SK-N-SH treated with all-trans-retinoic acid at 6 μM for 48 hours (cell line): ENCODE results near the gene MICAL1.

ENCODE experiments used
- ATAC-seq: fragments of 200-7000 bp; cut with Tn5 transposase; 3 replicates; pipeline ENCODE4 v1.9.1; 2020; ENCODE audit warnings: mild to moderate bottlenecking, moderate library complexity
- ARNTL ChIP-seq: fragments of 450-650 bp; formaldehyde crosslinking; IDR thresholded peaks from 2 replicates; pipeline ENCODE4 v1.5.0; 2020; ENCODE audit warnings: low read depth, mild to moderate bottlenecking, moderate library complexity, borderline replicate concordance
- ESRRG ChIP-seq: fragments of 250-450 bp; sonication (Bioruptor Pico); IDR thresholded peaks from 2 replicates; pipeline ENCODE4 v1.6.1; 2021; ENCODE audit warnings: mild to moderate bottlenecking
- ISL1 ChIP-seq: fragments of 250-450 bp; sonication (Bioruptor Pico); IDR thresholded peaks from 2 replicates; pipeline ENCODE4 v2.1.2; 2022; ENCODE audit warnings: mild to moderate bottlenecking, moderate library complexity
- OSR1 ChIP-seq: fragments of 250-450 bp; sonication (Bioruptor Pico); IDR thresholded peaks from 2 replicates; pipeline ENCODE4 v1.8.0; 2022; ENCODE audit warnings: moderate library complexity, mild to moderate bottlenecking, inconsistent platforms
- PATZ1 ChIP-seq: fragments of 250-450 bp; sonication (Bioruptor Pico); IDR thresholded peaks from 2 replicates; pipeline ENCODE4 v1.8.0; 2020; ENCODE audit warnings: mild to moderate bottlenecking, moderate library complexity, borderline replicate concordance
- PPARA ChIP-seq: fragments of 250-450 bp; sonication (Bioruptor Pico); IDR thresholded peaks from 2 replicates; pipeline ENCODE4 v1.5.0; 2020; ENCODE audit warnings: mild to moderate bottlenecking, borderline replicate concordance
- SNAI2 ChIP-seq: fragments of 250-450 bp; sonication (Bioruptor Pico); IDR thresholded peaks from 2 replicates; pipeline ENCODE4 v1.5.0; 2020; ENCODE audit warnings: mild to moderate bottlenecking, moderate library complexity
- TCF4 ChIP-seq: fragments of 250-450 bp; sonication (Bioruptor Pico); IDR thresholded peaks from 2 replicates; pipeline ENCODE4 v1.8.0; 2021; ENCODE audit warnings: mild to moderate bottlenecking, moderate library complexity, borderline replicate concordance
- TOX ChIP-seq: fragments of 250-450 bp; sonication (Bioruptor Pico); IDR thresholded peaks from 2 replicates; pipeline ENCODE4 v1.8.0; 2021; ENCODE audit warnings: mild to moderate bottlenecking, moderate library complexity, borderline replicate concordance
- TSHZ2 ChIP-seq: fragments of 250-450 bp; sonication (Bioruptor Pico); IDR thresholded peaks from 2 replicates; pipeline ENCODE4 v1.5.0; 2020; ENCODE audit warnings: mild to moderate bottlenecking, moderate library complexity
- ZC3H10 ChIP-seq: fragments of 250-450 bp; sonication (Bioruptor Pico); IDR thresholded peaks from 2 replicates; pipeline ENCODE4 v1.5.1; 2021; ENCODE audit warnings: mild to moderate bottlenecking, moderate library complexity
- ZFP3 ChIP-seq: fragments of 250-450 bp; sonication (Bioruptor Pico); IDR thresholded peaks from 2 replicates; pipeline ENCODE4 v1.5.0; 2020; ENCODE audit warnings: mild to moderate bottlenecking, moderate library complexity
- ZFP30 ChIP-seq: fragments of 450-650 bp; formaldehyde crosslinking; IDR thresholded peaks from 2 replicates; pipeline ENCODE4 v1.5.0; 2022; ENCODE audit warnings: mild to moderate bottlenecking, moderate library complexity
- ZNF70 ChIP-seq: fragments of 450-650 bp; formaldehyde crosslinking; IDR thresholded peaks from 2 replicates; pipeline ENCODE4 v1.5.0; 2020; ENCODE audit warnings: mild to moderate bottlenecking, moderate library complexity
- ZNF8 ChIP-seq: fragments of 450-650 bp; formaldehyde crosslinking; IDR thresholded peaks from 2 replicates; pipeline ENCODE4 v1.5.0; 2020; ENCODE audit warnings: mild to moderate bottlenecking, moderate library complexity
- TF ChIP-seq, protein P1 (sequence below): fragments of 250-450 bp; sonication (Bioruptor Pico); IDR thresholded peaks from 2 replicates; pipeline ENCODE4 v1.5.1; 2021; ENCODE audit warnings: mild to moderate bottlenecking, moderate library complexity
- TF ChIP-seq, protein P2 (sequence below): fragments of 250-450 bp; sonication (Bioruptor Pico); IDR thresholded peaks from 2 replicates; pipeline ENCODE4 v1.8.0; 2021; ENCODE audit warnings: low read depth, mild to moderate bottlenecking, moderate library complexity, borderline replicate concordance

The MICAL1 gene

GRCh38 chr6:109498936-109499335, 43.4 kb upstream of the MICAL1 start (continued):
- TF ChIP-seq TSHZ2 = no peak

DNA sequence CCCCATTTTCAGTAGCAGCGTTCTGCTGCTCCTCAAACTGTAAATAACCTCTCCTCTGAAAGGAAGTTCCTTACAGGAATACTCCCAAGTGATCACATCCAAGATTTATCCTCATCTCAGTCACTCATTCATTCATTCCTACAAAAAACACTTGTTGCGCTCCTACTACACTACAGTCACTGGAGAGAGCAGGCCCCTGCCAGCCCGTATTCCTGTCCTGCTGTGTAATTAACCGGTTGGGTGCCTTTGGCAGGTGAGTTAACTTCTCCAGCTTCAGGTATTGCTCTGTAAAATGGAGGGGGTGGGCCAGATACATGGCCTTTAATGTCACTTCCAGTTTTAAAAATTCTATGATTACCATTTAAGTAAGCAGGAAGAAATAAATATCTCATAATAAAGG, 42.5 kb upstream of the MICAL1 start:
- ATAC-seq = no peak
- TF ChIP-seq ZFP3 (CRISPR knock-in tag) (no peak), PPARA (CRISPR knock-in tag) (no peak), ARNTL (CRISPR knock-in tag) (no peak), SNAI2 (CRISPR knock-in tag) (no peak), PATZ1 (no peak), ISL1 (no peak), TOX (CRISPR knock-in tag) (no peak), ZC3H10 (CRISPR knock-in tag) (no peak), ESRRG (CRISPR knock-in tag) (no peak), OSR1 (CRISPR knock-in tag) (no peak)

- peak; percentile 61 for ATAC-seq
- TF ChIP-seq, protein P1, sequence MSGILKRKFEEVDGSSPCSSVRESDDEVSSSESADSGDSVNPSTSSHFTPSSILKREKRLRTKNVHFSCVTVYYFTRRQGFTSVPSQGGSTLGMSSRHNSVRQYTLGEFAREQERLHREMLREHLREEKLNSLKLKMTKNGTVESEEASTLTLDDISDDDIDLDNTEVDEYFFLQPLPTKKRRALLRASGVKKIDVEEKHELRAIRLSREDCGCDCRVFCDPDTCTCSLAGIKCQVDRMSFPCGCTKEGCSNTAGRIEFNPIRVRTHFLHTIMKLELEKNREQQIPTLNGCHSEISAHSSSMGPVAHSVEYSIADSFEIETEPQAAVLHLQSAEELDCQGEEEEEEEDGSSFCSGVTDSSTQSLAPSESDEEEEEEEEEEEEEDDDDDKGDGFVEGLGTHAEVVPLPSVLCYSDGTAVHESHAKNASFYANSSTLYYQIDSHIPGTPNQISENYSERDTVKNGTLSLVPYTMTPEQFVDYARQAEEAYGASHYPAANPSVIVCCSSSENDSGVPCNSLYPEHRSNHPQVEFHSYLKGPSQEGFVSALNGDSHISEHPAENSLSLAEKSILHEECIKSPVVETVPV (CRISPR knock-in tag) = no peak
- no peak for TF ChIP-seq ZFP3 (CRISPR knock-in tag)
- no peak for TF ChIP-seq TCF4
- no peak for TF ChIP-seq PPARA (CRISPR knock-in tag)
- no peak for TF ChIP-seq ARNTL (CRISPR knock-in tag)
- TF ChIP-seq ZNF8 (CRISPR knock-in tag) = no peak
- no peak for TF ChIP-seq ISL1
- TF ChIP-seq TSHZ2 = no peak
- TF ChIP-seq SNAI2 (CRISPR knock-in tag) = no peak
- no peak for TF ChIP-seq ZNF70
- no peak for TF ChIP-seq ESRRG (CRISPR knock-in tag)
- TF ChIP-seq, protein P2, sequence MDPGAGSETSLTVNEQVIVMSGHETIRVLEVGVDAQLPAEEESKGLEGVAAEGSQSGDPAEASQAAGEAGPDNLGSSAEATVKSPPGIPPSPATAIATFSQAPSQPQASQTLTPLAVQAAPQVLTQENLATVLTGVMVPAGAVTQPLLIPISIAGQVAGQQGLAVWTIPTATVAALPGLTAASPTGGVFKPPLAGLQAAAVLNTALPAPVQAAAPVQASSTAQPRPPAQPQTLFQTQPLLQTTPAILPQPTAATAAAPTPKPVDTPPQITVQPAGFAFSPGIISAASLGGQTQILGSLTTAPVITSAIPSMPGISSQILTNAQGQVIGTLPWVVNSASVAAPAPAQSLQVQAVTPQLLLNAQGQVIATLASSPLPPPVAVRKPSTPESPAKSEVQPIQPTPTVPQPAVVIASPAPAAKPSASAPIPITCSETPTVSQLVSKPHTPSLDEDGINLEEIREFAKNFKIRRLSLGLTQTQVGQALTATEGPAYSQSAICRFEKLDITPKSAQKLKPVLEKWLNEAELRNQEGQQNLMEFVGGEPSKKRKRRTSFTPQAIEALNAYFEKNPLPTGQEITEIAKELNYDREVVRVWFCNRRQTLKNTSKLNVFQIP (CRISPR knock-in tag) = no peak
- no peak for TF ChIP-seq TOX (CRISPR knock-in tag)
- no peak for TF ChIP-seq ZFP30
Observed at GRCh38 chr6:109496036-109496772, 40.6 kb upstream of the MICAL1 start.
